Body of pancreas (tissue), 4 donors: ENCODE measurements around the gene TMEM151A. TPM values are rescaled to one million over a fixed set of nuclear protein-coding genes. Genes with fewer than 3 reads are reported as not detected.
"Not testable (repeated sequence)": the region's sequence is repeated elsewhere in the genome, so short reads cannot be mapped to it uniquely, and the experiment has no call there.

Experiments
- ATAC-seq: fragments of 150-250 bp; one replicate; pipeline ENCODE4 v1.9.1; 2016
- DNase-seq, 4 donors: peaks; one replicate each; pipeline ENCODE4 v3.0.0-alpha.2; 2019
- H3K27ac ChIP-seq, 4 donors: fragments of 200-600 bp; sonication (generic); 1 replicate in 3 of 4; 2 replicates in 1 of 4; pipeline versions ENCODE4 v1.5.1 to v1.6.1; 2016 to 2019; ENCODE audit warnings: mild to moderate bottlenecking in 1 of 4, mixed read lengths in 1 of 4, moderate library complexity in 1 of 4
- H3K27me3 ChIP-seq, 2 donors: fragments of 200-600 bp; sonication (generic); one replicate each; pipeline ENCODE4 v1.6.0; 2016; ENCODE audit warnings: mild to moderate bottlenecking in 1 of 2
- H3K36me3 ChIP-seq, 2 donors: fragments of 200-600 bp; sonication (generic); replicated peaks in 1 of 2; 2 replicates each; pipeline ENCODE4 v1.5.1; 2016; ENCODE audit warnings: low read depth in 2 of 2; ENCODE audit not compliant: insufficient read depth in 1 of 2
- H3K4me1 ChIP-seq: fragments of 200-600 bp; sonication (generic); one replicate; pipeline ENCODE4 v1.6.0; 2016
- H3K4me3 ChIP-seq, 2 donors: fragments of 200-600 bp; sonication (generic); 1 replicate in 1 of 2; 2 replicates in 1 of 2; pipeline ENCODE4 v1.5.1; 2016 to 2019
- H3K9me3 ChIP-seq, 3 donors: fragments of 200-600 bp; sonication (generic); 1 replicate in 2 of 3; 2 replicates in 1 of 3; pipeline ENCODE4 v1.5.1; 2016
- CTCF ChIP-seq, 7 experiments: fragments of 450-650 bp in 4 of 7; fragments of 200-600 bp in 3 of 7; sonication (generic) in 3 of 7; IDR thresholded peaks; one replicate each; pipeline ENCODE4 v1.5.1; 2016 to 2019; ENCODE audit warnings: antibody characterized with exemption in 7 of 7
- POLR2A ChIP-seq, 3 donors: fragments of 450-650 bp; IDR thresholded peaks; one replicate each; pipeline ENCODE4 v1.6.1; 2016; ENCODE audit warnings: antibody characterized with exemption in 3 of 3, mild to moderate bottlenecking in 2 of 3
- WGBS, 2 donors: methylation state at CpG; one replicate each; pipeline ENCODE4 v1.1.5; 2017; 5-methylcytosine and 5-hydroxymethylcytosine counted together
- intact Hi-C: fragments of 100-400 bp; cut with DNase I; formaldehyde crosslinking; loops from one replicate; pipeline ENCODE4 v1.15.1; 2023
- total RNA-seq, 2 donors: library from RNA; depleted of rRNA; stranded (reverse); fragments of >200 nt; gene quantifications; one replicate each; pipeline ENCODE4 v1.1.0, GENCODE V29; 2016

The TMEM151A gene
- total RNA-seq, 2 donors from 2014 or later: 1.6 to 2.1 TPM

GRCh38 chr11:66309475-66309874, 17.8 kb downstream of the TMEM151A start:
- H3K27me3 ChIP-seq: no peaks in the 10 kb centered on the region
- intact Hi-C loops: no loop called here
- no peaks in the 10 kb centered on the region for H3K36me3 ChIP-seq
- no peak overlapping the region for H3K4me3 ChIP-seq
- ATAC-seq: no peak
- TF ChIP-seq POLR2A (IDR thresholded peaks at IDR 0.05) (no peak), CTCF (IDR thresholded peaks at IDR 0.05) (no peak)
- no peak for DNase-seq
- peaks cover 21% of the 10 kb centered on the region for H3K4me1 ChIP-seq
- WGBS, 2 donors: 52 to 65% methylated on average over 3 of the region's 3 CpGs
- no peak overlapping the region for H3K27ac ChIP-seq
- no peaks in the 10 kb centered on the region for H3K9me3 ChIP-seq

DNA sequence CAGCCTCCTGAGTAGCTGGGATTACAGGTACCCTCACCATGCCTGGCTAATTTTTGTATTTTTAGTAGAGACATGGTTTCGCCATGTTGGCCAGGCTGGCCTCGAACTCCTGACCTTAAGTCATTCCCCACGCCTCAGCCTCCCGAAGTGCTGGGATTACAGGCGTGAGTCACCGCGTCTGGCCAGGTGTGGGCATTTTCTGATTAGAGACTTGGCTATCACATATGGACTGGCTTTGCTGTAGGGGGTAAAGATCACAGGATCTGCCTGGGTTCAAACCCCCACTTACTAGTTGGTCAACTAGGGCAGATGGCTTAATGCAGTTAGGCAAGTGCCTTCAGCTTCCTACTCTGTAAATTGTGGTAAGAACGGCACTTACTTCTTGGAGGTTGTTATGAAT, 18.6 kb downstream of the TMEM151A start:
- WGBS, 2 donors: 58% methylated on average over 8 of the region's 8 CpGs
- DNase-seq (no peak), ATAC-seq (no peak)
- H3K27ac ChIP-seq: no peak overlapping the region
- TF ChIP-seq CTCF (IDR thresholded peaks at IDR 0.05): no peak
- TF ChIP-seq POLR2A (IDR thresholded peaks at IDR 0.05): no peak
- H3K36me3 ChIP-seq: no peaks in the 10 kb centered on the region
- no peak overlapping the region for H3K4me3 ChIP-seq
- no peaks in the 10 kb centered on the region for H3K9me3 ChIP-seq
- H3K4me1 ChIP-seq: peaks cover 21% of the 10 kb centered on the region
- no peaks in the 10 kb centered on the region for H3K27me3 ChIP-seq
- intact Hi-C loops: no loop called here

DNA sequence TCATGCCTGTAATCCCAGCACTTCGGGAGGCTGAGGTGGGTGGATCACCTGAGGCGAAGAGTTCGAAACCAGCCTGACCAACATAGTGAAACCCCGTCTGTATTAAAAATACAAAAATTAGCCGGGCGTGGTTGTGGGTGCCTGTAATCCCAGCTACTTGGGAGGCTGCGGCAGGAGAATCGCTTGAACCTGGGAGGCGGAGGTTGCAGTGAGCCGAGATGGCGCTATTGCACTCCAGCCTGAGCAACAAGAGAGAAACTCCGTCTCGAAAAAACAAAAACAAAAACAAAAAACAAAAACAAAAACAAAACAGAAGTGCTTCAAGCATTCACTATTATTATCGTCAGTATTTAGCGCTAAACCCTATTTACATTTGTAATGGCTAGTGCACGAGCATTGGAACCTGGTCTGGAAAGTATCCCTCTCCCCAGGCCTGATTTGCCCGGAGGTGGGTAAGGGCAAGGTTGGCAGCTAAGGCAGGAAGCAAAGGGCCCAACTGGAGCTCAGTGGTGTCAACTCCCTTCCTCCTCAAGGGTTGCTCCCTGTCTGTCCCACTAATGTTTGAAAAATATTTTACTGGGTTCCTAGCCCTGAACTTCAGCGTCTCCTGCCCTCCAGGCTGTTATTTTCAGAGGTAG, 19.2 kb downstream of the TMEM151A start:
- H3K9me3 ChIP-seq, H3K4me3 ChIP-seq, H3K36me3 ChIP-seq, ATAC-seq, DNase-seq, H3K27me3 ChIP-seq, H3K27ac ChIP-seq, intact Hi-C loops: not testable (repeated sequence)
- peaks cover 21% of the 10 kb centered on the region for H3K4me1 ChIP-seq
- 83 to 88% methylated on average over 18 of the region's 18 CpGs for WGBS, 2 donors

GRCh38 chr11:66311470-66311964, 19.8 kb downstream of the TMEM151A start:
- Histone ChIP-seq H3K27me3 (no peaks in the 10 kb centered on the region), H3K4me1 (peaks cover 21% of the 10 kb centered on the region), H3K27ac (peak overlapping the region; percentile 70 to 92 (median 78)), H3K36me3 (no peaks in the 10 kb centered on the region), H3K4me3 (no peak overlapping the region), H3K9me3 (no peaks in the 10 kb centered on the region)
- intact Hi-C loops: no loop called here
- no peak for ATAC-seq
- TF ChIP-seq POLR2A (IDR thresholded peaks at IDR 0.05) (no peak), CTCF (IDR thresholded peaks at IDR 0.05) (peak in 1 of 7 experiments; percentile 89)
- WGBS, 2 donors: 20 to 31% methylated on average over 9 to 26 of the region's 26 CpGs
- DNase-seq: no peak

DNA sequence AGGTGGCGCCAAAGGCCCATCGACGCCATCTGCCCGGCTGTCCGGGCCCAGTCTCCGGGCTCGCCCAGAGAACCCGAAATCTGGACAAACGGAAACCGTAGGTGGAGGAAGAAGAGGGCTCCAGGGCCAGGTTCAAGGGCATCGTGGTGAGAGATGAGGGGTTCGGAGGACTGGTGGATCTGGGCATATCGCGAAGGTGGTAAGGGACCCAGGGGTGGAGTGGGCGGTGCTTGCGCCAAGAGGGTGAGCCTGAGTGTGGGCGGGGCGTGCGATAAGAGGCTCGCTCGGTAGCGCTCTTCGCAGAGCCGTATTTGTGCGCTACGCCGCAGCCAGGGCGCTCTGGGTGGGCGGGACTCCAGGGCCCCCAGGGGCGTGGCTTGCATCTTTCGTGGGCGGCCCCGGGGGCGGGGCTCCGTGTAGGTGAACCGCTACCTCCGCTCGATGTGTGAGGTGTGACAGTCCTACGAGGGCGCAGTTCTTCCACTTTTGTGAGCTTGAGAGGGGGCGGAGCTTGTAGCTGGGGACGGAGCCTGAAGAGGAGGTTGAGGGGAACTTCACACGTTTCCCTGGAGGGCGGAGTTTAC, 20.4 kb downstream of the TMEM151A start:
- ATAC-seq (peak; percentile 80), DNase-seq (peak; percentile 92 to 97 (median 94))
- peaks cover 21% of the 10 kb centered on the region for H3K4me1 ChIP-seq
- H3K4me3 ChIP-seq: peak overlapping the region in 1 of 2 donors; percentile 27
- H3K36me3 ChIP-seq: no peaks in the 10 kb centered on the region
- no peaks in the 10 kb centered on the region for H3K27me3 ChIP-seq
- TF ChIP-seq POLR2A (IDR thresholded peaks at IDR 0.05): peak in 2 of 3 donors; percentile 23 to 49
- peak in 6 of 7 experiments; percentile 79 to 97 (median 89) for TF ChIP-seq CTCF (IDR thresholded peaks at IDR 0.05)
- 0 to 1% methylated on average over 29 to 44 of the region's 44 CpGs for WGBS, 2 donors
- intact Hi-C loops: no loop called here
- no peaks in the 10 kb centered on the region for H3K9me3 ChIP-seq
- H3K27ac ChIP-seq: peak overlapping the region; percentile 70 to 92 (median 78)
